Spleen (tissue), 11 donors: Measurements from ENCODE around the gene ROBO1. TPM values are rescaled to one million over a fixed set of nuclear protein-coding genes. Genes with fewer than 3 reads are reported as not detected.

ENCODE experiments used
- DNase-seq: peaks from one replicate; pipeline ENCODE4 v3.0.0-alpha.2; 2020
- H3K27ac ChIP-seq, 8 donors: fragments of 200-600 bp; sonication (generic) in 7 of 8; 1 replicate in 4 of 8; 2 replicates in 4 of 8; pipeline versions ENCODE4 v1.5.0 to v1.8.0; 2016 to 2021; ENCODE audit warnings: inconsistent platforms in 4 of 8, mild to moderate bottlenecking in 4 of 8, moderate library complexity in 1 of 8
- H3K27me3 ChIP-seq, 7 donors: fragments of 200-600 bp; sonication (generic) in 6 of 7; replicated peaks in 1 of 7; 1 replicate in 4 of 7; 2 replicates in 3 of 7; pipeline versions ENCODE4 v1.5.0 to v1.8.0; 2016 to 2021; ENCODE audit warnings: inconsistent platforms in 3 of 7, mild to moderate bottlenecking in 1 of 7
- H3K36me3 ChIP-seq, 6 donors: fragments of 200-600 bp; sonication (generic) in 5 of 6; 1 replicate in 4 of 6; 2 replicates in 2 of 6; pipeline versions ENCODE4 v1.5.0 to v1.8.0; 2016 to 2021; ENCODE audit warnings: inconsistent platforms in 2 of 6
- H3K4me1 ChIP-seq, 6 donors: fragments of 200-600 bp; sonication (generic) in 5 of 6; 1 replicate in 3 of 6; 2 replicates in 3 of 6; pipeline versions ENCODE4 v1.5.0 to v1.8.0; 2016 to 2021; ENCODE audit warnings: inconsistent platforms in 3 of 6
- H3K4me3 ChIP-seq, 8 donors: fragments of 200-600 bp; sonication (generic) in 7 of 8; 1 replicate in 4 of 8; 2 replicates in 4 of 8; pipeline versions ENCODE4 v1.5.0 to v1.8.0; 2016 to 2021; ENCODE audit warnings: inconsistent platforms in 4 of 8, mild to moderate bottlenecking in 4 of 8, moderate library complexity in 2 of 8
- H3K9me3 ChIP-seq, 8 donors: fragments of 200-600 bp; sonication (generic) in 7 of 8; 1 replicate in 4 of 8; 2 replicates in 4 of 8; pipeline versions ENCODE4 v1.5.0 to v1.8.0; 2016 to 2021; ENCODE audit warnings: inconsistent platforms in 4 of 8
- POLR2A ChIP-seq, 3 donors: fragments of 450-650 bp; IDR thresholded peaks; one replicate each; pipeline ENCODE4 v1.5.1; 2017; ENCODE audit warnings: antibody characterized with exemption in 3 of 3, mild to moderate bottlenecking in 1 of 3
- POLR2AphosphoS5 ChIP-seq, 3 donors: sonication (generic); formaldehyde crosslinking; IDR thresholded peaks; one replicate each; pipeline ENCODE4 v1.5.1; 2017; ENCODE audit warnings: antibody characterized with exemption in 3 of 3
- WGBS, 5 donors: extraction: QIAGEN DNeasy Blood & Tissue Kit in 3 of 5; methylation state at CpG; one replicate each; pipeline versions ENCODE4 v1.1.5 to v1.1.7; 2013 to 2018; 5-methylcytosine and 5-hydroxymethylcytosine counted together
- intact Hi-C: fragments of 100-400 bp; cut with DNase I; formaldehyde crosslinking; loops from one replicate; pipeline ENCODE4 v1.15.0; 2023; ENCODE audit warnings: low total_unique reads
- polyA plus RNA-seq, 3 donors: library from polyadenylated mRNA; stranded (reverse); fragments of 200-250 nt; gene quantifications; one replicate each; pipeline ENCODE4 v1.2.1, GENCODE V29; 2013
- total RNA-seq, 7 donors: library from RNA; depleted of rRNA in 3 of 7; stranded (reverse); fragments of >200 nt in 3 of 7; fragmentation: NEBNext Ultra II Directional in 4 of 7; extraction: Animal tissue kit (Norgen Biotek cat#: 25700) in 4 of 7; gene quantifications; one replicate each; pipeline versions ENCODE4 v1.1.0 to v1.2.1, GENCODE V29; 2016 to 2021
- TF ChIP-seq, protein P1 (sequence below), 11 experiments: fragments of 200-600 bp in 7 of 11; fragments of 450-650 bp in 4 of 11; sonication (generic) in 4 of 11; IDR thresholded peaks in 8 of 11; conservative IDR thresholded peaks in 3 of 11; 1 replicate in 7 of 11; 2 replicates in 4 of 11; pipeline versions ENCODE4 v1.4.0 to v1.8.0; 2016 to 2021; ENCODE audit warnings: antibody characterized with exemption in 11 of 11, inconsistent platforms in 4 of 11, mild to moderate bottlenecking in 1 of 11
- donor health status: healthy with polysubstance abuse.
- donor health status: DM: no; HTN: no; CAD: no; lungs with moderate emphysema.
- donor health status: DM: no; HTN: no; CAD: no.
- donor health status: Bipolar disorder and iron deficiency.
- donor health status: healthy.
- donor health status: DM: no; HTN: no; CAD: no.
- donor health status: DM: yes; HTN: yes; CAD: no.

ROBO1 gene
- total and polyA plus RNA-seq, 10 donors, result 3.4 to 37.3 (median 26.0) TPM

DNA sequence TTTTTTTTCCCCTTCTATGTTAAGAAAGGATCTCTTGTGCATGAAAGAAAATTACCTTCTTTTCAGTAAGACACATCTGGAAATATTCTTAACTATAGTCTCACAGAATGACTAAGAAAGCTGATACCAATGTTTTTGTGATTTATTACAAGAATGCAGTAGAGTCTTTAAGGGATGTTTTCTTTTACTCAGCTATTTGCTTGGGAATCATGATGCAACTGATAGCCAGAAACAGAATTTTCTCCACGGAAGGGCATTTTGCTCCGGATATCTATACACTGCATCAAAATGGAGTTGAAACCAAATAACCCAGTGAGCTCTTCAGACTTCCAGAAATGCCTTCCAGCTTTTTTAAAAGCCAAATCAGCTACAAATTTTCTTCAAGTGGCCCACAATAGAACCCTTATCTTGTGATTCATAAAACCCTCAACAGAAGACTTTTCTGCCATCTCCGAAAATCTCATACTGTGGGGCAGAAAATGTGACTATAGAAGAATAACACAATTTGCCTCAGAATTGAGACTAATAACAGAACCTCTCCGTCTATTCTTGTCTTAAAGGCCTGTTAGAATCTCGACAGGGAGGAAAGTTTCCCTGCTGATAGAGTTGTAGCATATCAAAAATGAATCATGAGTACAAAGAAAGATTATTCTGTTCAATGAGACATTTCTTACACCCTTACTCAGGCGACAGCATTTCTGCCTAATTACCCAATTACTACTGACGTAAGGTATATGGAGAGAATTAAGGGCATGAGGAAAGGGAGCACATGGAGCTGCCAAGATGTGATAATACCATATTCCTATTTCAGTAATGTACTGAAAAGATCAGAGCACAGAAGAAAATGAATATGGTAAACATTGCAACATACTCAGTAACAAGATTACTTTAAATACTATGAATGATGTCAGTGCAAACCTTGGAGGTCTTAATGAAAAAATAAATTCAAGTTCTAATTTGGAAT, 900.1 kb downstream of the ROBO1 start:
- Histone ChIP-seq H3K36me3 (no peaks in the 10 kb centered on the region), H3K27ac (no peak overlapping the region), H3K27me3 (no peaks in the 10 kb centered on the region), H3K4me3 (no peak overlapping the region), H3K4me1 (peaks cover 0 to 8% (median 0%) of the 10 kb centered on the region in 6 donors), H3K9me3 (no peaks in the 10 kb centered on the region)
- intact Hi-C loops, result no loop called here
- 55 to 64% (median 58%) methylated on average over 7 of the region's 7 CpGs for WGBS, 5 donors
- DNase-seq, result no peak
- TF ChIP-seq, protein P1, sequence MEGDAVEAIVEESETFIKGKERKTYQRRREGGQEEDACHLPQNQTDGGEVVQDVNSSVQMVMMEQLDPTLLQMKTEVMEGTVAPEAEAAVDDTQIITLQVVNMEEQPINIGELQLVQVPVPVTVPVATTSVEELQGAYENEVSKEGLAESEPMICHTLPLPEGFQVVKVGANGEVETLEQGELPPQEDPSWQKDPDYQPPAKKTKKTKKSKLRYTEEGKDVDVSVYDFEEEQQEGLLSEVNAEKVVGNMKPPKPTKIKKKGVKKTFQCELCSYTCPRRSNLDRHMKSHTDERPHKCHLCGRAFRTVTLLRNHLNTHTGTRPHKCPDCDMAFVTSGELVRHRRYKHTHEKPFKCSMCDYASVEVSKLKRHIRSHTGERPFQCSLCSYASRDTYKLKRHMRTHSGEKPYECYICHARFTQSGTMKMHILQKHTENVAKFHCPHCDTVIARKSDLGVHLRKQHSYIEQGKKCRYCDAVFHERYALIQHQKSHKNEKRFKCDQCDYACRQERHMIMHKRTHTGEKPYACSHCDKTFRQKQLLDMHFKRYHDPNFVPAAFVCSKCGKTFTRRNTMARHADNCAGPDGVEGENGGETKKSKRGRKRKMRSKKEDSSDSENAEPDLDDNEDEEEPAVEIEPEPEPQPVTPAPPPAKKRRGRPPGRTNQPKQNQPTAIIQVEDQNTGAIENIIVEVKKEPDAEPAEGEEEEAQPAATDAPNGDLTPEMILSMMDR (IDR thresholded peaks at IDR 0.05 in 8 of 11, conservative IDR thresholded peaks at IDR 0.05 in 3 of 11), result no peak
- TF ChIP-seq POLR2AphosphoS5 (IDR thresholded peaks at IDR 0.05), result no peak
- no peak for TF ChIP-seq POLR2A (IDR thresholded peaks at IDR 0.05)

DNA sequence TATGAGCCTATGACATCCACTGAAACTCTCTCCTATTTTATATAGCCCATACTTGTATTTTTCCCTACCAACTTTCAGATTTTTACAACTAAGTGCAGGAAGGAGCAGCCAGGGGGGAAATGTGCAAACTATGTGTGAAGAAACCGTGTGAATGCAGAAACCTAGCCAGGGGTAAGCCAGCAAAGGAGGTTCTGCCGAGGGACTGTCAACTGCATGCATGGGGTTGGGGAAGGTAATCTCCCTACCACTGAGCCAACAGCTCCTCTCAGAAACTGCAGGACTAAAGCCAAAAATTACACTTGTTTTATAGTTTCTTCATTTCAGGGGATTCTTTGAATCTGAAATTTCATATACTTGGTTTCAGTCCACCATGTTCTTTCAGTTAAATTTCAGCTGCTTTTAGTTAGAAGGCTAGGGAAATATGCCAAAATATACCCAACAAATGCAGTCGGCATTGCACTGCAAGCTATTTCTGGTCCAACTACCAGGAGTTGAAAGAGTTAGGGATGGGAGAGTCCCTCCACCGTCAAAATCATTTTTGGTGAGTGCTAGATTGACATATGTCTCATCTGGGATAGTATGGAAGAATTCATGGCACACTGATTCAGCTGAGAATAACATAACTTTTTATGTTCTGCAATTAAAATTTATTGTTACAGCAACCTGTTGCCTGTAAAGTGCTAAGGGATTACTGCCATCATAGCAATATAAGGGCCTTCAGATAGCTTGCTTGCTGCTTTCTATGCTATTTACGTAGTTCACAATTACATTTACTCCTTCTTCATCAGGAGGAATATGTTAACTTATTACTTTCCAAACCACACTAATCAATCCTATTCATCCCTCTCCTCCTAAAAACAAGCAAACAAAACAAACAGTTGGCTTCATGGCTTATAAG, 904.2 kb downstream of the ROBO1 start:
- intact Hi-C loops, result no loop called here
- 76 to 90% (median 86%) methylated on average over 5 of the region's 5 CpGs for WGBS, 5 donors
- H3K27ac ChIP-seq, result no peak overlapping the region

DNA sequence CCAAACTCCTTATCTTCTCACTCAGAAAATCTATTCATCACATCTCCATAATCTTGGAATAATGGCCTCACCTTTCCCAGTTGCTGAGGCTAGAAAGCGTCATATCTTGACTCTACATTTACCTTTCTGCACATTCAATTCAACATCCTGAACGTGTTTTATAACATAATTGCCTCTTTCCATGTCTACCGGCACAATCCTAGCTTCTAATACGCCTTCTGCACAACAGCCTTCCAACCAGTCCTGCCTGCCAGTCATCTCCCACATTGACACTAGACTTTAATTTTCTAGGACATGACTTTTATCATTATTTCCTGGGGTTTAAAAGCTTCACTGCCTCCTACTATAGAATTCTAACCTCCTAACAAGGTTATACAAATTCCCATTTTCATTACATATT, 906.6 kb downstream of the ROBO1 start:
- 80 to 94% (median 87%) methylated on average over 4 of the region's 4 CpGs for WGBS, 5 donors
- peaks cover 0 to 6% (median 0%) of the 10 kb centered on the region in 6 donors for H3K4me1 ChIP-seq
- TF ChIP-seq, protein P1 (IDR thresholded peaks at IDR 0.05 in 8 of 11, conservative IDR thresholded peaks at IDR 0.05 in 3 of 11), result no peak
- no peak for TF ChIP-seq POLR2A (IDR thresholded peaks at IDR 0.05)
- TF ChIP-seq POLR2AphosphoS5 (IDR thresholded peaks at IDR 0.05), result no peak
- H3K9me3 ChIP-seq, result peaks cover 0 to 6% (median 0%) of the 10 kb centered on the region in 8 donors
- no peak overlapping the region for H3K4me3 ChIP-seq
- no peaks in the 10 kb centered on the region for H3K27me3 ChIP-seq
- H3K36me3 ChIP-seq, result no peaks in the 10 kb centered on the region
- intact Hi-C loops, result no loop called here
- no peak overlapping the region for H3K27ac ChIP-seq
- no peak for DNase-seq

More for the DNA sequence above, 904.2 kb downstream of the ROBO1 start:
- no peak for DNase-seq
- Histone ChIP-seq H3K36me3 (no peaks in the 10 kb centered on the region), H3K4me3 (no peak overlapping the region), H3K27me3 (no peaks in the 10 kb centered on the region), H3K9me3 (peaks cover 0 to 6% (median 0%) of the 10 kb centered on the region in 8 donors), H3K4me1 (no peaks in the 10 kb centered on the region)
- TF ChIP-seq POLR2A (IDR thresholded peaks at IDR 0.05) (no peak), POLR2AphosphoS5 (IDR thresholded peaks at IDR 0.05) (no peak)
- TF ChIP-seq, protein P1 (IDR thresholded peaks at IDR 0.05 in 8 of 11, conservative IDR thresholded peaks at IDR 0.05 in 3 of 11), result no peak
